SW 1271 (cell line): ENCODE data around the gene ADAMTS12.
"Not testable (repeated sequence)": the region's sequence is repeated elsewhere in the genome, so short reads cannot be mapped to it uniquely, and the experiment has no call there.

Source experiments
- DNase-seq, 2 experiments: peaks; one replicate each; lab custom pipeline; 2025; lab: John Stamatoyannopoulos, UW

The ADAMTS12 gene

GRCh38 chr5:33891788-33892619, at the start of gene ADAMTS12:
ADAMTS12 (minus strand) TSS chr5:33891990; CDS start chr5:33891856, 134 bp downstream.
- no peak for DNase-seq

GRCh38 chr5:33941090-33941489, 49.3 kb upstream of the ADAMTS12 start:
- DNase-seq = no peak

GRCh38 chr5:33939556-33940262, 47.9 kb upstream of the ADAMTS12 start:
- DNase-seq = no peak

- DNase-seq = no peak
These were observed 47.1 kb upstream of the ADAMTS12 start for GRCh38 chr5:33938881-33939280.

DNA sequence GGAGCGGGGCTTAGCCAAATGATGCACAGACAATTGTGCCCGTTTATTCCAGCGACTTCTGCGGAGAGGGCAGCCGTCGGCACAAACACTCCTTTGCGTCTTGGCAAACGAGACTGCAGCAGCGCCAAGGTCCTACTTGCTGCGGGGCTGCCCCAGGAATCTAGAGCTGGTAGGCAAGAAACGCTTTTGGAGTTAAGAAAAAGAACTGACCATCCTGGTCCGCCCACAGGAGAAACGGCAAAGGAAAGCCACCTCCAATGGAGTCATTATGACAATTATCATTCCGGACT, 46.7 kb upstream of the ADAMTS12 start:
- DNase-seq = no peak

- DNase-seq = no peak
These were observed 46.1 kb upstream of the ADAMTS12 start for GRCh38 chr5:33937707-33938506.

- DNase-seq = no peak
These were observed 45.4 kb upstream of the ADAMTS12 start for GRCh38 chr5:33937017-33937706.

GRCh38 chr5:33936381-33937016, 44.7 kb upstream of the ADAMTS12 start, which contains the start of gene RXFP3:
RXFP3 (plus strand) TSS chr5:33936386; CDS start chr5:33936741, 355 bp downstream.
- DNase-seq = no peak

- DNase-seq = no peak
These were observed 44.2 kb upstream of the ADAMTS12 start for GRCh38 chr5:33936004-33936380.

DNA sequence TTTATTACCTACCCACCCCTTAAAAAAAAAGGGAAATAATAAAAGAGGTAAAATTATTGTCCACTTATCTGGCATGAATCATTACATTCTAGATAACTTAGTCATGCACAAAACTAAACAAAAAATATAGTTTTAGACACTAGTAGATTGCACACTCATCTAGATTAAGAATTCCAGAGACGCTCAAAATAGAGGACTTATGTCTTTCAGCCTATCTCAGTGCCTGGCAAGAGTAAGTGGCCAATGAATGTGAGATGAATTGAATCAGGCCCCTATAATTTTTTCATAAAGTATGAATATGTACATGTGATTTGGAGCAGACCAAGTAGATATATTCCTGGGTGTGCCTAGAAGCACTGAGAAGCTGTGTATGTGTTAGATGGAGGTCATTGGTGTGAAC, 42.4 kb upstream of the ADAMTS12 start:
- peak in 1 of 2 experiments; percentile 28 for DNase-seq

DNA sequence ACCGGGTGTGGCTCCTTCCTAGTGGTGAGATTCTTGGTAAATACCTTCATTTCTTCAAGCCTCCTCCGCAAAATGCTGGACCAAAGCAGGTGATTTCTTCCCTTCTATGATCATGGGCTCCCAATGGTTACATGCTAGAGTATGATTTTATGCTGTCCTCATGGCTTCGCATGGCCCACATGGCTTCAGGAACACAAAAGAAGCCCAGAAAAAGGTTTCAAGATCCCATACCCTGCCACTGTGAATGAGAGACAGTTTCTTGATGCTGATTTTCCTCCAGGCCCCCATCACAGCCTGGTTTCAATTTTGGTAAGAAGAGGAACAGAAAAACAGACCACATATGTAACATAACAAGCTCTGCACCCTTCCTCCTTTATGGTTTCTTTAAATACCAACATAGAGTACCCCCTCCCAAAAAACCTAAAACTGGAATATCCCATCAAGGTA, 42.0 kb upstream of the ADAMTS12 start:
- DNase-seq = no peak

GRCh38 chr5:33931136-33931535, 39.3 kb upstream of the ADAMTS12 start:
- DNase-seq = no peak

- DNase-seq = no peak
These were observed 38.3 kb upstream of the ADAMTS12 start for GRCh38 chr5:33929925-33930690.

- no peak for DNase-seq
These were observed 36.5 kb upstream of the ADAMTS12 start for GRCh38 chr5:33928283-33928682.

GRCh38 chr5:33927685-33928084, 35.9 kb upstream of the ADAMTS12 start:
- DNase-seq = no peak

DNA sequence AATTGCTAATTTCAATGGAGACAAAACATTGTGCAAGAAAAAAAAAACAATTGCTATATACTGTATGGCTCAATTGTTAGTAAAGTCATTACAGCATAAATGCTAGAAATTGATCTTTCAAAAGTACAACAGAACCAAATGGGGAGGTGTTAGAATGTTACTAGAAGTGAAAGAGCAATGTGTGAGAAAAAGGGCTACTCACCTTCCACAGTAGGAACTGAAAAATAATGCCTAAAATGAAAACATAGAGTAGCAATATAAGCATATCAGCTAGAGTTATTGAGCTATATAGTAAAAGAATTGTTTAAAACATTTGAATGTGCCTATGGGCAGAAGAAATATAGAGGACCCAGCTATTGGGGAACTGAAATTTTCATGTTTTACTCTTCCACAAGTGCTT, 33.5 kb upstream of the ADAMTS12 start:
- DNase-seq = no peak

DNA sequence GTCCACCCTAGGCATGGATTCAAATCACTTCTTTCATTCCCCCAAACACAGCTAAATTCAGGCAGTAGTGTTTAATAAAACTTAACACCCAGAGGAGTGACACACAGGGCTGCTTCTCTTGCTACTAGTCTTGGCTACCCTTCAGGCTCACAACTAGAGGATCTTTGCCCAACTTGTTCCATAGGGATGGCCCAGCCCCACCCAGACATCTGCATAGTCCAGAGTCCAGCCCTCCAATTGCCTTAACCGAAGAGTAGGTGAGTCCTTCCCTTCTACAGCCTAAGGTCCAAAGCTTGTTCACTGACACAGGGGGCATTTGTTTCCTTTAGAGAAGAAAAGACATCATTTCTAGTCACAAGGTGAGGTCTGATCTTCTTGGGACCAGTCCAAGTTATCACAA, 29.2 kb upstream of the ADAMTS12 start:
- no peak for DNase-seq

DNA sequence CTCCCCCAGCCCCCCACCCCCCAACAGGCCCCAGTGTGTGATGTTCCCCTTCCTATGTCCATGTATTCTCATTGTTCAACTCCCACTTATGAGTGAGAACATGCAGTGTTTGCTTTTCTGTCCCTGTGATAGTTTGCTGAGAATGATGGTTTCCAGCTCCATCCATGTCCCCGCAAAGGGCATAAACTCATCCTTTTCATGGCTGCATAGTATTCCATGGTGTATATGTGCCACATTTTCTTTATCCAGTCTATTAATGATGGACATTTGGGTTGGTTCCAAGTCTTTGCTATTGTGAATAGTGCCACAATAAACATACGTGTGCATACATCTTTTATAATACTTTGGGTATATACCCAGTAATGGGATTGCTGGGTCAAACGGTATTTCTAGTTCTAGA, 23.1 kb upstream of the ADAMTS12 start:
- not testable (repeated sequence) for DNase-seq

DNA sequence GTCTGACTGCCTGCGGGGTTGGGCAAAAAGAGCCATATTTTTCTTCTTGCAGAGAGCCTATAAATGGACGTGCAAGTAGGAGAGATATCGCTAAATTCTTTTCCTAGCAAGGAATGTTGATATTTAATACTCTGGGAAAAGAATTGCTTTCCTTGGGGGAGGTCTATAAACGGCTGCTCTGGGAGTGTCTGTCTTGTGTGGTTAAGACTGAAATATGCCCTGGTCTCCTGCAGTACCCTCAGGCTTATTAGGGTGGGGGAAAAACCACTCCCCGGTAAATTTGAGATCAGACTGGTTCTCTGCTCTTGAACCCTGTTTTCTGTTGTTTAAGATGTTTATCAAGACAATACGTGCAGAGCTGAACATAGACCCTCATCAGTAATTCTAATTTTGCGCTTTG, 14.5 kb upstream of the ADAMTS12 start:
- DNase-seq = not testable (repeated sequence)

DNA sequence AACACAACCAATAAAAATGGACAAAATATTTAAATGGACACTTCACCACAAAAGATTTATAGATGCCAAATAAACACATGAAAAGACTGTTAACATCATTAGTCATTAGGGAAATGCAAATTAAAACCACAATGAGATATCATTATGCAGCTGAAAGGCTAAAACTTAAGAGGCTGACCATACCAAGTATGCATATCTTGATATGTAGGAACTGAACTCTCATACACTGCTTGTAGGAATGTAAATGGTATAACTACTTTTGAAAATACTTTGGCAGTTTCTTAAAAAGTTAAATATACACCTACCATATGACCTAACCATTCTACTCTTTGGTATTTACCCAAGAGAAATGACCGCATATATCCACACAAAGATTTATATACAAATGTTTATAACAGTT, 13.6 kb upstream of the ADAMTS12 start:
- DNase-seq = no peak

- no peak for DNase-seq
These were observed 11.3 kb upstream of the ADAMTS12 start for GRCh38 chr5:33903118-33903517.
